NCI-H460 (cell line): ENCODE data around the gene RHBG. TPM values are rescaled to one million over a fixed set of nuclear protein-coding genes. Genes with fewer than 3 reads are reported as not detected.

Source experiments
- DNase-seq: peaks from one replicate; pipeline ENCODE4 v3.0.0-alpha.2; 2016; ENCODE audit warnings: low read depth; ENCODE audit errors: extremely low read depth
- small RNA-seq, 2 experiments: library from RNA; depleted of rRNA; stranded (forward); fragments of <200 nt; gene quantifications; one replicate each; pipeline ENCODE3, GENCODE V24; 2014
- total RNA-seq: library from RNA; depleted of rRNA; stranded (reverse); fragments of >200 nt; shearing (Covaris generic); gene quantifications from 2 replicates; pipeline ENCODE4 v1.2.3, GENCODE V29; 2014; rRNA removed

The RHBG gene
- total RNA-seq, 1 experiment from 2014 or later = not detected

- no peak for DNase-seq
These were observed 53.6 kb downstream of the RHBG start for GRCh38 chr1:156422602-156423091.

- no peak for DNase-seq
These were observed 54.7 kb downstream of the RHBG start for GRCh38 chr1:156423422-156424352.

- DNase-seq = no peak
These were observed 55.9 kb downstream of the RHBG start for GRCh38 chr1:156424806-156425432.

GRCh38 chr1:156425943-156426342 lies 56.9 kb downstream of the RHBG start:
- no peak for DNase-seq

GRCh38 chr1:156427957-156428356 lies 58.9 kb downstream of the RHBG start:
- DNase-seq = no peak

- DNase-seq = no peak
These were observed 59.8 kb downstream of the RHBG start for GRCh38 chr1:156428746-156429288.

- no peak for DNase-seq
These were observed 60.5 kb downstream of the RHBG start for GRCh38 chr1:156429313-156430060.

GRCh38 chr1:156430303-156430702 lies 61.3 kb downstream of the RHBG start:
- no peak for DNase-seq

GRCh38 chr1:156430866-156431265 lies 61.9 kb downstream of the RHBG start:
- DNase-seq = no peak

- no peak for DNase-seq
These were observed 62.4 kb downstream of the RHBG start for GRCh38 chr1:156431366-156431765.

GRCh38 chr1:156431769-156432668 lies 63.0 kb downstream of the RHBG start:
- no peak for DNase-seq

GRCh38 chr1:156432669-156433018 lies 63.6 kb downstream of the RHBG start:
- no peak for DNase-seq

- no peak for DNase-seq
These were observed 64.0 kb downstream of the RHBG start for GRCh38 chr1:156433032-156433431.

- DNase-seq = no peak
These were observed 64.6 kb downstream of the RHBG start for GRCh38 chr1:156433602-156434001.

Small RNA genes within 50 kb of the gene (small RNA-seq; reads per million reads assigned to genes)
- gene MIR9-1 = 0 to 0.06 reads per million in 2 experiments

Other genes starting within 250 kb of the RHBG start
- gene SEMA4A, start 215.6 kb upstream of the RHBG start, total RNA-seq = 0.10 and 0.29 TPM in 2 replicates
- 18.4 and 19.1 TPM in 2 replicates for gene SLC25A44, start 175.1 kb upstream of the RHBG start, total RNA-seq
- gene PMF1, start 156.2 kb upstream of the RHBG start, total RNA-seq = 47.5 and 59.2 TPM in 2 replicates
- gene BGLAP, start 127.0 kb upstream of the RHBG start, total RNA-seq = 0.50 TPM in 1 of 2 replicates, not detected in the other
- gene PAQR6, start 121.2 kb upstream of the RHBG start, total RNA-seq = 1.4 and 2.5 TPM in 2 replicates
- 74.7 and 79.8 TPM in 2 replicates for gene SMG5, start 86.4 kb upstream of the RHBG start, total RNA-seq
- 11.3 and 13.3 TPM in 2 replicates for gene TMEM79, start 84.9 kb upstream of the RHBG start, total RNA-seq
- gene GLMP, start 73.5 kb upstream of the RHBG start, total RNA-seq = 50.5 and 62.2 TPM in 2 replicates
- not detected in 2 replicates for gene VHLL, start 69.9 kb upstream of the RHBG start, total RNA-seq
- 507 and 571 TPM in 2 replicates for gene CCT3, start 30.9 kb upstream of the RHBG start, total RNA-seq
- gene TSACC, start 30.7 kb upstream of the RHBG start, total RNA-seq = 0.67 and 1.4 TPM in 2 replicates
- 23.8 and 26.3 TPM in 2 replicates for gene MEF2D, start 131.6 kb downstream of the RHBG start, total RNA-seq
- gene IQGAP3, start 203.4 kb downstream of the RHBG start, total RNA-seq = 27.6 and 28.7 TPM in 2 replicates
- not detected in 2 replicates for gene TTC24, start 210.5 kb downstream of the RHBG start, total RNA-seq
- gene NAXE, start 222.6 kb downstream of the RHBG start, total RNA-seq = 235 and 249 TPM in 2 replicates
- 28.7 and 36.7 TPM in 2 replicates for gene GPATCH4, start 232.3 kb downstream of the RHBG start, total RNA-seq